ENCODE data around the gene ZNF423.

ZNF423 gene

DNA sequence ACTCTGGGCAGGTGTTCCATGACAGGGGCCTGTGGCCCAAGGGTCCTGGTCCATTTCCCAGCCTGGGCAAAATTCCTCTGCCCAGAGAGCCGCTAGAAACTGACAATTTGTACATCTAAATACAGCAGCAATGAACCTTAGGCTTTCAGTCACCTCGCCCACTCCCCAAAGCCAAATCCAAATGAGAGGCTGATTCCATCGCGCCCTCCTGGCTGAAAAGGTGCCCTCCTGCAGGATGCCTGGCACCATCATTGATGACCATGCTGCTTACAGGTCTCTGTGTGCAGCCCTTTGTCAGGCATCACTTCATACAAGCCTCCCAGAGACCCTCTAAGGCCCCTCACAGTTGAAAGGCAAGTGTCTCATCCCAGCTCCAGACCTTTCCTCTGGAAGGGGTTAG lies 367.6 kb downstream of the ZNF423 start:
- peaks cover 12% of the 10 kb centered on the region for H3K4me1 ChIP-seq (ENCODE audit: control insufficient read depth, insufficient read depth, low read depth, low read length)
- no peak overlapping the region for H2BK12ac ChIP-seq (ENCODE audit: low read length in 2 of 2)
- WGBS: 74% methylated on average over 4 of the region's 4 CpGs
- no peak overlapping the region for H2BK5ac ChIP-seq (ENCODE audit: low read depth, low read length, poor library complexity, severe bottlenecking)
- no peak overlapping the region for H3K14ac ChIP-seq (ENCODE audit: low read length in 2 of 2)
- H3K23ac ChIP-seq (ENCODE audit: low read length in 2 of 2): no peak overlapping the region
- no peak overlapping the region for H2AFZ ChIP-seq (ENCODE audit: low read depth, low read length)
- no peak overlapping the region for H3K4me2 ChIP-seq (ENCODE audit: low read length, poor library complexity, severe bottlenecking)
- no peak overlapping the region for H2AK5ac ChIP-seq (ENCODE audit: low read length, severe bottlenecking)
- H3K36me3 ChIP-seq (ENCODE audit: control insufficient read depth in 1 of 2, insufficient read depth in 2 of 2, low read depth in 1 of 2, low read length in 2 of 2): no peaks in the 10 kb centered on the region
- H3K4me3 ChIP-seq (ENCODE audit: insufficient read depth in 1 of 2, low read depth in 1 of 2, low read length in 2 of 2): no peak overlapping the region
- H4K91ac ChIP-seq (ENCODE audit: low read length): no peak overlapping the region
- no peak overlapping the region for H3K27ac ChIP-seq (ENCODE audit: low read length, poor library complexity, severe bottlenecking)
- H2BK120ac ChIP-seq (ENCODE audit: low read depth, low read length): no peak overlapping the region
- H3K27me3 ChIP-seq (ENCODE audit: control insufficient read depth in 1 of 2, insufficient read depth in 1 of 2, low read length in 2 of 2): peaks cover 9 to 19% of the 10 kb centered on the region in 2 experiments
- no peaks in the 10 kb centered on the region for H3K9me3 ChIP-seq (ENCODE audit: control insufficient read depth, low read length)
- H3K4ac ChIP-seq (ENCODE audit: low read depth in 1 of 2, low read length in 2 of 2): no peak overlapping the region
- no peak overlapping the region for H3K9ac ChIP-seq (ENCODE audit: low read length)
- no peak overlapping the region for H2BK15ac ChIP-seq (ENCODE audit: low read depth, poor library complexity, severe bottlenecking)
- H4K8ac ChIP-seq (ENCODE audit: low read length): no peak overlapping the region
- no peak for DNase-seq
- H3K18ac ChIP-seq (ENCODE audit: low read depth in 1 of 2, low read length in 2 of 2): no peak overlapping the region
- no peaks in the 10 kb centered on the region for H3K79me1 ChIP-seq (replicated peaks; ENCODE audit: low read length, poor library complexity, severe bottlenecking)

- no peak overlapping the region for H3K18ac ChIP-seq (ENCODE audit: low read depth in 1 of 2, low read length in 2 of 2)
Observed at GRCh38 chr16:49487746-49488145, 368.2 kb downstream of the ZNF423 start.

DNA sequence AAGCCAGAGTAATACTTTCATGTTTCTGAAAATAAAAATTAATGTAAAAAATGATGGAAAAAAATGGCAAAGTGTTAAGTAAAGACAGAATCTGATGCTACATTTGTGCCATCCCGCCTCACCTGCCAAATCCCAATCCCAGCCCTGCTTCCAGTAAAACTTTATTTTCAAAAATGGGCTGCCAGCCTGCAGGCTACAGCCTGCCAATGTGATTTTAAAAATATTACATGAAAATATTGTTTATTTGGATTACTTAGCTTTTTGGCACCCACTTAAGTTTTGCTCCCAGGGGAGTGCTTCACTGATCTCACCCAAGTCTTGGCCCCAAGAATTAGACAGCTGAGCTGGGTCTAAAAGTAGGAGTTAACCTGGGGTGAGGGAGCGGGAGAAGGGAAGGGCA lies 369.5 kb downstream of the ZNF423 start:
- H3K9ac ChIP-seq (ENCODE audit: low read length): no peak overlapping the region
- no peaks in the 10 kb centered on the region for H3K36me3 ChIP-seq (ENCODE audit: control insufficient read depth in 1 of 2, insufficient read depth in 2 of 2, low read depth in 1 of 2, low read length in 2 of 2)
- no peak overlapping the region for H2BK5ac ChIP-seq (ENCODE audit: low read depth, low read length, poor library complexity, severe bottlenecking)
- no peak overlapping the region for H4K91ac ChIP-seq (ENCODE audit: low read length)
- peaks cover 25 to 29% of the 10 kb centered on the region in 2 experiments for H3K27me3 ChIP-seq (ENCODE audit: control insufficient read depth in 1 of 2, insufficient read depth in 1 of 2, low read length in 2 of 2)
- no peak overlapping the region for H4K8ac ChIP-seq (ENCODE audit: low read length)
- no peak overlapping the region for H2BK120ac ChIP-seq (ENCODE audit: low read depth, low read length)
- H3K4me2 ChIP-seq (ENCODE audit: low read length, poor library complexity, severe bottlenecking): no peak overlapping the region
- no peak overlapping the region for H2BK15ac ChIP-seq (ENCODE audit: low read depth, poor library complexity, severe bottlenecking)
- H3K79me1 ChIP-seq (replicated peaks; ENCODE audit: low read length, poor library complexity, severe bottlenecking): no peaks in the 10 kb centered on the region
- no peak overlapping the region for H2AFZ ChIP-seq (ENCODE audit: low read depth, low read length)
- H2BK12ac ChIP-seq (ENCODE audit: low read length in 2 of 2): no peak overlapping the region
- no peak for DNase-seq
- H3K18ac ChIP-seq (ENCODE audit: low read depth in 1 of 2, low read length in 2 of 2): no peak overlapping the region
- H3K4me1 ChIP-seq (ENCODE audit: control insufficient read depth, insufficient read depth, low read depth, low read length): peaks cover 6% of the 10 kb centered on the region
- no peak overlapping the region for H2AK5ac ChIP-seq (ENCODE audit: low read length, severe bottlenecking)
- WGBS: 90% methylated on average over 1 of the region's 2 CpGs
- no peak overlapping the region for H3K4me3 ChIP-seq (ENCODE audit: insufficient read depth in 1 of 2, low read depth in 1 of 2, low read length in 2 of 2)
- no peak overlapping the region for H3K14ac ChIP-seq (ENCODE audit: low read length in 2 of 2)
- no peak overlapping the region for H3K23ac ChIP-seq (ENCODE audit: low read length in 2 of 2)
- no peak overlapping the region for H3K27ac ChIP-seq (ENCODE audit: low read length, poor library complexity, severe bottlenecking)
- H3K4ac ChIP-seq (ENCODE audit: low read depth in 1 of 2, low read length in 2 of 2): no peak overlapping the region
- no peaks in the 10 kb centered on the region for H3K9me3 ChIP-seq (ENCODE audit: control insufficient read depth, low read length)

More at GRCh38 chr16:49487746-49488145, 368.2 kb downstream of the ZNF423 start:
- H3K4ac ChIP-seq (ENCODE audit: low read depth in 1 of 2, low read length in 2 of 2): no peak overlapping the region
- H4K8ac ChIP-seq (ENCODE audit: low read length): no peak overlapping the region
- H2BK12ac ChIP-seq (ENCODE audit: low read length in 2 of 2): no peak overlapping the region
- H2BK15ac ChIP-seq (ENCODE audit: low read depth, poor library complexity, severe bottlenecking): no peak overlapping the region
- peaks cover 12% of the 10 kb centered on the region for H3K4me1 ChIP-seq (ENCODE audit: control insufficient read depth, insufficient read depth, low read depth, low read length)
- WGBS: 88% methylated on average over 4 of the region's 4 CpGs
- no peak overlapping the region for H4K91ac ChIP-seq (ENCODE audit: low read length)
- no peak overlapping the region for H2AK5ac ChIP-seq (ENCODE audit: low read length, severe bottlenecking)
- peaks cover 15 to 25% of the 10 kb centered on the region in 2 experiments for H3K27me3 ChIP-seq (ENCODE audit: control insufficient read depth in 1 of 2, insufficient read depth in 1 of 2, low read length in 2 of 2)
- DNase-seq: no peak
- no peaks in the 10 kb centered on the region for H3K79me1 ChIP-seq (replicated peaks; ENCODE audit: low read length, poor library complexity, severe bottlenecking)
- no peak overlapping the region for H2BK5ac ChIP-seq (ENCODE audit: low read depth, low read length, poor library complexity, severe bottlenecking)
- H2AFZ ChIP-seq (ENCODE audit: low read depth, low read length): no peak overlapping the region
- H3K4me3 ChIP-seq (ENCODE audit: insufficient read depth in 1 of 2, low read depth in 1 of 2, low read length in 2 of 2): no peak overlapping the region
- H3K14ac ChIP-seq (ENCODE audit: low read length in 2 of 2): no peak overlapping the region
- no peak overlapping the region for H2BK120ac ChIP-seq (ENCODE audit: low read depth, low read length)
- H3K9ac ChIP-seq (ENCODE audit: low read length): no peak overlapping the region
- H3K27ac ChIP-seq (ENCODE audit: low read length, poor library complexity, severe bottlenecking): no peak overlapping the region
- no peaks in the 10 kb centered on the region for H3K9me3 ChIP-seq (ENCODE audit: control insufficient read depth, low read length)
- H3K23ac ChIP-seq (ENCODE audit: low read length in 2 of 2): no peak overlapping the region
- no peak overlapping the region for H3K4me2 ChIP-seq (ENCODE audit: low read length, poor library complexity, severe bottlenecking)
- no peaks in the 10 kb centered on the region for H3K36me3 ChIP-seq (ENCODE audit: control insufficient read depth in 1 of 2, insufficient read depth in 2 of 2, low read depth in 1 of 2, low read length in 2 of 2)

- no peak overlapping the region for H3K18ac ChIP-seq (ENCODE audit: low read depth in 1 of 2, low read length in 2 of 2)
- no peaks in the 10 kb centered on the region for H3K36me3 ChIP-seq (ENCODE audit: control insufficient read depth in 1 of 2, insufficient read depth in 2 of 2, low read depth in 1 of 2, low read length in 2 of 2)
- H2BK15ac ChIP-seq (ENCODE audit: low read depth, poor library complexity, severe bottlenecking): no peak overlapping the region
- H2AK5ac ChIP-seq (ENCODE audit: low read length, severe bottlenecking): no peak overlapping the region
- H2AFZ ChIP-seq (ENCODE audit: low read depth, low read length): no peak overlapping the region
- no peak overlapping the region for H2BK12ac ChIP-seq (ENCODE audit: low read length in 2 of 2)
- H3K23ac ChIP-seq (ENCODE audit: low read length in 2 of 2): no peak overlapping the region
- H2BK5ac ChIP-seq (ENCODE audit: low read depth, low read length, poor library complexity, severe bottlenecking): no peak overlapping the region
- no peak overlapping the region for H3K9ac ChIP-seq (ENCODE audit: low read length)
- no peak overlapping the region for H3K14ac ChIP-seq (ENCODE audit: low read length in 2 of 2)
- no peak overlapping the region for H3K4ac ChIP-seq (ENCODE audit: low read depth in 1 of 2, low read length in 2 of 2)
- H3K4me1 ChIP-seq (ENCODE audit: control insufficient read depth, insufficient read depth, low read depth, low read length): peaks cover 6% of the 10 kb centered on the region
- H3K4me2 ChIP-seq (ENCODE audit: low read length, poor library complexity, severe bottlenecking): no peak overlapping the region
- H3K9me3 ChIP-seq (ENCODE audit: control insufficient read depth, low read length): no peaks in the 10 kb centered on the region
- no peak overlapping the region for H4K91ac ChIP-seq (ENCODE audit: low read length)
- no peak overlapping the region for H4K8ac ChIP-seq (ENCODE audit: low read length)
- peaks cover 29 to 30% of the 10 kb centered on the region in 2 experiments for H3K27me3 ChIP-seq (ENCODE audit: control insufficient read depth in 1 of 2, insufficient read depth in 1 of 2, low read length in 2 of 2)
- no peaks in the 10 kb centered on the region for H3K79me1 ChIP-seq (replicated peaks; ENCODE audit: low read length, poor library complexity, severe bottlenecking)
- H3K27ac ChIP-seq (ENCODE audit: low read length, poor library complexity, severe bottlenecking): no peak overlapping the region
- no peak overlapping the region for H2BK120ac ChIP-seq (ENCODE audit: low read depth, low read length)
- no peak for DNase-seq
- no peak overlapping the region for H3K4me3 ChIP-seq (ENCODE audit: insufficient read depth in 1 of 2, low read depth in 1 of 2, low read length in 2 of 2)
Observed at GRCh38 chr16:49485663-49486062, 370.2 kb downstream of the ZNF423 start.

Measured in mesenchymal stem cell (in vitro differentiated cells and primary cell).